Neural cell (in vitro differentiated cells): ENCODE measurements around the gene AFAP1. TPM values are rescaled to one million over a fixed set of nuclear protein-coding genes. Genes with fewer than 3 reads are reported as not detected.

Experiments used
- H2AFZ ChIP-seq: fragments of 200-600, 300-800 bp; sonication (generic), shearing (Covaris generic); 2 replicates; pipeline ENCODE4 v1.6.0; 2014; ENCODE audit warnings: low read depth, mild to moderate bottlenecking, antibody characterized with exemption, low read length, moderate library complexity
- H3F3A ChIP-seq: fragments of 200-600 bp; shearing (Covaris generic); 2 replicates; pipeline ENCODE4 v1.6.1; 2016; ENCODE audit warnings: mild to moderate bottlenecking, moderate library complexity, mixed read lengths, antibody characterized with exemption, low read length; ENCODE audit not compliant: insufficient read depth, poor library complexity, severe bottlenecking
- H3K27ac ChIP-seq: fragments of 200-600, 300-800 bp; sonication (generic), shearing (Covaris generic); 2 replicates; pipeline ENCODE4 v1.5.1; 2014; ENCODE audit warnings: mild to moderate bottlenecking, low read length, moderate library complexity
- H3K27me3 ChIP-seq: fragments of 300-800, 200-600 bp; sonication (generic), shearing (Covaris generic); 2 replicates; pipeline ENCODE4 v1.6.0; 2014; ENCODE audit warnings: mild to moderate bottlenecking, low read depth, low read length, moderate library complexity; ENCODE audit not compliant: insufficient read depth
- H3K36me3 ChIP-seq: fragments of 300-800, 200-600 bp; sonication (generic), shearing (Covaris generic); 2 replicates; pipeline ENCODE4 v1.5.1; 2014; ENCODE audit warnings: mild to moderate bottlenecking, antibody characterized with exemption, low read length, moderate library complexity; ENCODE audit not compliant: insufficient read depth
- H3K4me2 ChIP-seq: fragments of 300-800, 200-600 bp; sonication (generic), shearing (Covaris generic); 2 replicates; pipeline ENCODE4 v1.6.0; 2014; ENCODE audit warnings: mild to moderate bottlenecking, low read length
- H3K4me3 ChIP-seq: fragments of 300-800, 200-600 bp; sonication (generic), shearing (Covaris generic); 2 replicates; pipeline ENCODE4 v1.5.1; 2014; ENCODE audit warnings: mild to moderate bottlenecking, low read length, moderate library complexity
- H3K79me2 ChIP-seq: fragments of 200-600 bp; shearing (Covaris generic); replicated peaks from 2 replicates; pipeline ENCODE4 v1.6.0; 2014; ENCODE audit warnings: mild to moderate bottlenecking, low read length, moderate library complexity; ENCODE audit not compliant: insufficient read depth
- H3K9ac ChIP-seq: fragments of 300-800, 200-600 bp; sonication (generic), shearing (Covaris generic); 2 replicates; pipeline ENCODE4 v1.6.1; 2016; ENCODE audit warnings: mild to moderate bottlenecking, low read length, mixed read lengths
- H3K9me2 ChIP-seq: fragments of 200-600 bp; shearing (Covaris generic); 2 replicates; pipeline ENCODE4 v1.6.1; 2016; ENCODE audit warnings: mild to moderate bottlenecking, low read length, mixed read lengths; ENCODE audit not compliant: insufficient read depth
- H3K9me3 ChIP-seq: fragments of 200-600, 300-800 bp; sonication (generic), shearing (Covaris generic); 2 replicates; pipeline ENCODE4 v1.6.1; 2016; ENCODE audit warnings: mild to moderate bottlenecking, mixed run types, low read length, moderate library complexity, mixed read lengths
- H4K20me1 ChIP-seq: fragments of 200-600 bp; shearing (Covaris generic); 2 replicates; pipeline ENCODE4 v1.6.1; 2016; ENCODE audit warnings: mild to moderate bottlenecking, mixed run types; ENCODE audit not compliant: insufficient read depth
- EZH2 ChIP-seq: fragments of 200-600, 300-800 bp; shearing (Covaris generic), sonication (generic); IDR thresholded peaks from 2 replicates; pipeline ENCODE4 v1.6.1; 2014; ENCODE audit warnings: antibody characterized with exemption, low read length, borderline replicate concordance, mild to moderate bottlenecking; ENCODE audit not compliant: insufficient read depth, poor library complexity, severe bottlenecking
- MXI1 ChIP-seq: fragments of 450-650 bp; conservative IDR thresholded peaks from 2 replicates; pipeline ENCODE4 v1.6.1; 2014; ENCODE audit warnings: antibody characterized with exemption, mild to moderate bottlenecking; ENCODE audit not compliant: poor library complexity, severe bottlenecking
- REST ChIP-seq: IDR thresholded peaks from 2 replicates; pipeline ENCODE4 v1.6.1; 2012; ENCODE audit warnings: borderline replicate concordance
- SMC3 ChIP-seq: fragments of 450-650 bp; conservative IDR thresholded peaks from 2 replicates; pipeline ENCODE4 v1.6.1; 2014; ENCODE audit warnings: antibody characterized with exemption, mild to moderate bottlenecking, moderate library complexity; ENCODE audit not compliant: poor library complexity
- TAF1 ChIP-seq: IDR thresholded peaks from 2 replicates; pipeline ENCODE4 v1.6.1; 2012; ENCODE audit warnings: low read depth
- polyA plus RNA-seq: library from polyadenylated mRNA; depleted of rRNA; stranded (reverse); fragments of >200 nt; gene quantifications from 2 replicates; pipeline ENCODE4 v1.2.3, GENCODE V29; 2014
- TF ChIP-seq, protein P1 (sequence below): fragments of 450-650 bp; IDR thresholded peaks from 2 replicates; pipeline ENCODE4 v1.5.1; 2014; ENCODE audit warnings: antibody characterized with exemption, mild to moderate bottlenecking, moderate library complexity; ENCODE audit not compliant: poor library complexity, severe bottlenecking

The AFAP1 gene
- polyA plus RNA-seq, 1 donor from 2014 or later: 38.9 TPM

- Histone ChIP-seq H3K4me3 (no peak overlapping the region), H4K20me1 (no peaks in the 10 kb centered on the region), H2AFZ (no peak overlapping the region), H3K9me3 (no peaks in the 10 kb centered on the region), H3K27ac (no peak overlapping the region), H3K9ac (no peak overlapping the region), H3K4me2 (no peak overlapping the region), H3K9me2 (no peaks in the 10 kb centered on the region), H3K79me2 (peaks cover 5% of the 10 kb centered on the region), H3F3A (no peaks in the 10 kb centered on the region), H3K36me3 (no peaks in the 10 kb centered on the region), H3K27me3 (no peaks in the 10 kb centered on the region)
- no peak for TF ChIP-seq REST
- TF ChIP-seq TAF1: no peak
These were observed 107.6 kb downstream of the AFAP1 start for GRCh38 chr4:7831858-7832730.

GRCh38 chr4:7831330-7831729 lies 108.3 kb downstream of the AFAP1 start:
- H3K9ac ChIP-seq: no peak overlapping the region
- no peak overlapping the region for H3K4me3 ChIP-seq
- H3F3A ChIP-seq: no peaks in the 10 kb centered on the region
- H3K79me2 ChIP-seq: peaks cover 5% of the 10 kb centered on the region
- no peaks in the 10 kb centered on the region for H3K27me3 ChIP-seq
- peaks cover 6% of the 10 kb centered on the region for H3K36me3 ChIP-seq
- TF ChIP-seq SMC3 (no peak), TAF1 (no peak), REST (no peak), EZH2 (no peak)
- no peak overlapping the region for H3K27ac ChIP-seq
- H3K9me3 ChIP-seq: no peaks in the 10 kb centered on the region
- H4K20me1 ChIP-seq: no peaks in the 10 kb centered on the region
- no peak overlapping the region for H3K4me2 ChIP-seq
- no peak overlapping the region for H2AFZ ChIP-seq
- H3K9me2 ChIP-seq: no peaks in the 10 kb centered on the region

GRCh38 chr4:7830747-7831146 lies 108.9 kb downstream of the AFAP1 start:
- Histone ChIP-seq H3K36me3 (peaks cover 6% of the 10 kb centered on the region), H3K4me2 (no peak overlapping the region), H4K20me1 (no peaks in the 10 kb centered on the region), H3K9me3 (no peaks in the 10 kb centered on the region), H3K79me2 (peaks cover 2% of the 10 kb centered on the region), H3K9ac (no peak overlapping the region), H2AFZ (no peak overlapping the region), H3K27ac (no peak overlapping the region), H3K9me2 (no peaks in the 10 kb centered on the region), H3F3A (no peaks in the 10 kb centered on the region), H3K4me3 (no peak overlapping the region), H3K27me3 (no peaks in the 10 kb centered on the region)
- TF ChIP-seq MXI1 (no peak), EZH2 (no peak)
- TF ChIP-seq, protein P1, sequence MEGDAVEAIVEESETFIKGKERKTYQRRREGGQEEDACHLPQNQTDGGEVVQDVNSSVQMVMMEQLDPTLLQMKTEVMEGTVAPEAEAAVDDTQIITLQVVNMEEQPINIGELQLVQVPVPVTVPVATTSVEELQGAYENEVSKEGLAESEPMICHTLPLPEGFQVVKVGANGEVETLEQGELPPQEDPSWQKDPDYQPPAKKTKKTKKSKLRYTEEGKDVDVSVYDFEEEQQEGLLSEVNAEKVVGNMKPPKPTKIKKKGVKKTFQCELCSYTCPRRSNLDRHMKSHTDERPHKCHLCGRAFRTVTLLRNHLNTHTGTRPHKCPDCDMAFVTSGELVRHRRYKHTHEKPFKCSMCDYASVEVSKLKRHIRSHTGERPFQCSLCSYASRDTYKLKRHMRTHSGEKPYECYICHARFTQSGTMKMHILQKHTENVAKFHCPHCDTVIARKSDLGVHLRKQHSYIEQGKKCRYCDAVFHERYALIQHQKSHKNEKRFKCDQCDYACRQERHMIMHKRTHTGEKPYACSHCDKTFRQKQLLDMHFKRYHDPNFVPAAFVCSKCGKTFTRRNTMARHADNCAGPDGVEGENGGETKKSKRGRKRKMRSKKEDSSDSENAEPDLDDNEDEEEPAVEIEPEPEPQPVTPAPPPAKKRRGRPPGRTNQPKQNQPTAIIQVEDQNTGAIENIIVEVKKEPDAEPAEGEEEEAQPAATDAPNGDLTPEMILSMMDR: no peak
